Right lobe of liver (tissue), 4 donors: ENCODE measurements around the gene ASB18.

Experiments used
- CTCF ChIP-seq, 4 donors: fragments of 200-600 bp in 3 of 4; fragments of 450-650 bp in 1 of 4; IDR thresholded peaks; one replicate each; pipeline versions ENCODE4 v1.5.1 to v1.8.0; 2016 to 2022; ENCODE audit warnings: antibody characterized with exemption in 4 of 4, mild to moderate bottlenecking in 2 of 4
- POLR2A ChIP-seq: fragments of 450-650 bp; IDR thresholded peaks from one replicate; pipeline ENCODE4 v1.6.1; 2017; ENCODE audit warnings: antibody characterized with exemption, mild to moderate bottlenecking
- donor health status: DM: no; HTN: no; CAD: no.
- donor health status: DM: no; HTN: no; CAD: no.
- donor health status: DM: no; HTN: yes; CAD: no.

- no peak for TF ChIP-seq CTCF (IDR thresholded peaks at IDR 0.05)
- no peak for TF ChIP-seq POLR2A
These were observed 29.1 kb upstream of the ASB18 start for GRCh38 chr2:236293241-236293810.
